Neural cell (in vitro differentiated cells): ENCODE results near the gene CLDN6.

Experiments
- CTCF ChIP-seq: fragments of 450-650 bp; IDR thresholded peaks from 2 replicates; pipeline ENCODE4 v1.5.1; 2014; ENCODE audit warnings: antibody characterized with exemption, mild to moderate bottlenecking, moderate library complexity; ENCODE audit not compliant: poor library complexity, severe bottlenecking
- REST ChIP-seq: IDR thresholded peaks from 2 replicates; pipeline ENCODE4 v1.6.1; 2012; ENCODE audit warnings: borderline replicate concordance

- TF ChIP-seq REST = no peak
- no peak for TF ChIP-seq CTCF
These were observed 13.7 kb downstream of the CLDN6 start for GRCh38 chr16:3004319-3004718.
